HepG2 (cell line): Measurements from ENCODE around the gene NFE2L3.

Source experiments
- ATF4 ChIP-seq, 2 experiments: fragments of 450-650 bp in 1 of 2; sonication (generic) in 1 of 2; formaldehyde crosslinking; IDR thresholded peaks; 2 replicates each; pipeline versions ENCODE4 v1.5.0 to v1.8.0; 2020 to 2022; ENCODE audit warnings: mild to moderate bottlenecking in 1 of 2, missing genetic modification reagents in 1 of 2
- CEBPG ChIP-seq: IDR thresholded peaks from 2 replicates; pipeline ENCODE4 v1.6.1; 2016
- HNF4A ChIP-seq: sonication (generic); formaldehyde crosslinking; IDR thresholded peaks from 2 replicates; pipeline ENCODE4 v1.4.0; 2020; ENCODE audit warnings: missing genetic modification reagents
- HOXA9 ChIP-seq: sonication (generic); formaldehyde crosslinking; IDR thresholded peaks from 2 replicates; pipeline ENCODE4 v1.8.1; 2022; ENCODE audit warnings: missing genetic modification reagents, mild to moderate bottlenecking, moderate library complexity, borderline replicate concordance
- NBN ChIP-seq: fragments of 450-650 bp; conservative IDR thresholded peaks from 2 replicates; pipeline ENCODE4 v1.6.1; 2017
- POLR2AphosphoS5 ChIP-seq: IDR thresholded peaks from 2 replicates; pipeline ENCODE4 v1.6.1; 2012; ENCODE audit warnings: low read depth, low read length
- RFX3 ChIP-seq: IDR thresholded peaks from 2 replicates; pipeline ENCODE4 v1.6.1; 2016; ENCODE audit warnings: missing biosample characterization, missing genetic modification reagents
- SIN3A ChIP-seq: IDR thresholded peaks from 2 replicates; pipeline ENCODE4 v1.6.1; 2011; ENCODE audit warnings: low read depth, mild to moderate bottlenecking, control low read depth, low read length, borderline replicate concordance
- TAF15 ChIP-seq: fragments of 200-400 bp; formaldehyde crosslinking; IDR thresholded peaks from one replicate; pipeline ENCODE4 v1.6.1; 2018; ENCODE audit warnings: mild to moderate bottlenecking, low read depth, low read length; ENCODE audit not compliant: poor library complexity, severe bottlenecking
- TF ChIP-seq, protein P1 (sequence below): sonication (generic); formaldehyde crosslinking; IDR thresholded peaks from 2 replicates; pipeline ENCODE4 v1.5.0; 2020; ENCODE audit warnings: mild to moderate bottlenecking, missing genetic modification reagents, moderate library complexity
- TF ChIP-seq, protein P2 (sequence below): IDR thresholded peaks from 2 replicates; pipeline ENCODE4 v1.6.1; 2012; ENCODE audit warnings: inconsistent platforms
- TF ChIP-seq, protein P3 (sequence below): sonication (generic); formaldehyde crosslinking; IDR thresholded peaks from 2 replicates; pipeline ENCODE4 v1.4.0; 2020; ENCODE audit warnings: missing genetic modification reagents

GRCh38 chr7:26117142-26117807 lies 34.7 kb upstream of the NFE2L3 start:
- TF ChIP-seq RFX3 (CRISPR knock-in tag) (no peak), CEBPG (CRISPR knock-in tag) (no peak), SIN3A (no peak), ATF4 (CRISPR knock-in tag; IDR thresholded peaks at IDR 0.05) (no peak), POLR2AphosphoS5 (no peak), HNF4A (CRISPR knock-in tag) (no peak), TAF15 (no peak), NBN (no peak), HOXA9 (no peak)
- TF ChIP-seq, protein P1, sequence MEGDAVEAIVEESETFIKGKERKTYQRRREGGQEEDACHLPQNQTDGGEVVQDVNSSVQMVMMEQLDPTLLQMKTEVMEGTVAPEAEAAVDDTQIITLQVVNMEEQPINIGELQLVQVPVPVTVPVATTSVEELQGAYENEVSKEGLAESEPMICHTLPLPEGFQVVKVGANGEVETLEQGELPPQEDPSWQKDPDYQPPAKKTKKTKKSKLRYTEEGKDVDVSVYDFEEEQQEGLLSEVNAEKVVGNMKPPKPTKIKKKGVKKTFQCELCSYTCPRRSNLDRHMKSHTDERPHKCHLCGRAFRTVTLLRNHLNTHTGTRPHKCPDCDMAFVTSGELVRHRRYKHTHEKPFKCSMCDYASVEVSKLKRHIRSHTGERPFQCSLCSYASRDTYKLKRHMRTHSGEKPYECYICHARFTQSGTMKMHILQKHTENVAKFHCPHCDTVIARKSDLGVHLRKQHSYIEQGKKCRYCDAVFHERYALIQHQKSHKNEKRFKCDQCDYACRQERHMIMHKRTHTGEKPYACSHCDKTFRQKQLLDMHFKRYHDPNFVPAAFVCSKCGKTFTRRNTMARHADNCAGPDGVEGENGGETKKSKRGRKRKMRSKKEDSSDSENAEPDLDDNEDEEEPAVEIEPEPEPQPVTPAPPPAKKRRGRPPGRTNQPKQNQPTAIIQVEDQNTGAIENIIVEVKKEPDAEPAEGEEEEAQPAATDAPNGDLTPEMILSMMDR = 0 out of 2 replicates have a peak, but pooled peaks have one; percentile 16
- TF ChIP-seq, protein P2, sequence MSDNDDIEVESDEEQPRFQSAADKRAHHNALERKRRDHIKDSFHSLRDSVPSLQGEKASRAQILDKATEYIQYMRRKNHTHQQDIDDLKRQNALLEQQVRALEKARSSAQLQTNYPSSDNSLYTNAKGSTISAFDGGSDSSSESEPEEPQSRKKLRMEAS = no peak
- TF ChIP-seq, protein P3, sequence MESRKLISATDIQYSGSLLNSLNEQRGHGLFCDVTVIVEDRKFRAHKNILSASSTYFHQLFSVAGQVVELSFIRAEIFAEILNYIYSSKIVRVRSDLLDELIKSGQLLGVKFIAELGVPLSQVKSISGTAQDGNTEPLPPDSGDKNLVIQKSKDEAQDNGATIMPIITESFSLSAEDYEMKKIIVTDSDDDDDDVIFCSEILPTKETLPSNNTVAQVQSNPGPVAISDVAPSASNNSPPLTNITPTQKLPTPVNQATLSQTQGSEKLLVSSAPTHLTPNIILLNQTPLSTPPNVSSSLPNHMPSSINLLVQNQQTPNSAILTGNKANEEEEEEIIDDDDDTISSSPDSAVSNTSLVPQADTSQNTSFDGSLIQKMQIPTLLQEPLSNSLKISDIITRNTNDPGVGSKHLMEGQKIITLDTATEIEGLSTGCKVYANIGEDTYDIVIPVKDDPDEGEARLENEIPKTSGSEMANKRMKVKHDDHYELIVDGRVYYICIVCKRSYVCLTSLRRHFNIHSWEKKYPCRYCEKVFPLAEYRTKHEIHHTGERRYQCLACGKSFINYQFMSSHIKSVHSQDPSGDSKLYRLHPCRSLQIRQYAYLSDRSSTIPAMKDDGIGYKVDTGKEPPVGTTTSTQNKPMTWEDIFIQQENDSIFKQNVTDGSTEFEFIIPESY = no peak
